Measurements from ENCODE around the gene SELENOO.

DNA sequence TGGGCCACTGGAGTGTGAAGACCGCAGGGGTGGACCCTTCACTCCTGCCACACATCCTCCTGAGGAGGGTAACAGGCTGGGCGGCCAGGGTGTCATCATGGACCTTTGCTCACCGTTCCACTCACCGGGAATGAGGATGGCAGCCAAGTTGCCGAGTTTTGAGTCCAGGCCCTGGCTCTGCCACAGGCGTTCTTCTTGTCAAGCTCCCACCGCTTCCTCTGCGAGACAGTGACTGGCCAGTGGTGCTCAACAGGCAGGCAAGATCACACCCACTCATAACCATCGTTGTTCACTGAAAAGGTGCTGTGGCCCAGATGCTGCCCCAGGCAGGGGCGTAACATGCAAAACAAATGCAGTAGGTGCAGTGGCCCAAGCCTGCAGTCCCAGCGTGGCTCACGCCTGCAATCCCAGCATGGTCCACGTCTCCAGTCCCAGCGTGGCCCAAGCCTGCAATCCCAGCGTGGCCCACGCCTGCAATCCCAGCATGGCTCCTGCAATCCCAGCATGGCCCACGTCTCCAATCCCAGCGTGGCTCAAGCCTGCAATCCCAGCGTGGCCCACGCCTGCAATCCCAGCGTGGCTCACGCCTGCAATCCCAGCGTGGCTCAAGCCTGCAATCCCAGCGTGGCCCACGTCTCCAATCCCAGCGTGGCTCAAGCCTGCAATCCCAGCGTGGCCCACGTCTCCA is 35.2 kb upstream of the SELENOO start:
- no peak for TF ChIP-seq POLR2A (IDR thresholded peaks at IDR 0.05)
- TF ChIP-seq, protein P1, sequence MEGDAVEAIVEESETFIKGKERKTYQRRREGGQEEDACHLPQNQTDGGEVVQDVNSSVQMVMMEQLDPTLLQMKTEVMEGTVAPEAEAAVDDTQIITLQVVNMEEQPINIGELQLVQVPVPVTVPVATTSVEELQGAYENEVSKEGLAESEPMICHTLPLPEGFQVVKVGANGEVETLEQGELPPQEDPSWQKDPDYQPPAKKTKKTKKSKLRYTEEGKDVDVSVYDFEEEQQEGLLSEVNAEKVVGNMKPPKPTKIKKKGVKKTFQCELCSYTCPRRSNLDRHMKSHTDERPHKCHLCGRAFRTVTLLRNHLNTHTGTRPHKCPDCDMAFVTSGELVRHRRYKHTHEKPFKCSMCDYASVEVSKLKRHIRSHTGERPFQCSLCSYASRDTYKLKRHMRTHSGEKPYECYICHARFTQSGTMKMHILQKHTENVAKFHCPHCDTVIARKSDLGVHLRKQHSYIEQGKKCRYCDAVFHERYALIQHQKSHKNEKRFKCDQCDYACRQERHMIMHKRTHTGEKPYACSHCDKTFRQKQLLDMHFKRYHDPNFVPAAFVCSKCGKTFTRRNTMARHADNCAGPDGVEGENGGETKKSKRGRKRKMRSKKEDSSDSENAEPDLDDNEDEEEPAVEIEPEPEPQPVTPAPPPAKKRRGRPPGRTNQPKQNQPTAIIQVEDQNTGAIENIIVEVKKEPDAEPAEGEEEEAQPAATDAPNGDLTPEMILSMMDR (IDR thresholded peaks at IDR 0.05): no peak
